22Rv1 (cell line): ENCODE data around the gene WDR91.

Source experiments
- ZFX ChIP-seq: fragments of 450-650 bp; IDR thresholded peaks from 2 replicates; pipeline ENCODE4 v1.6.1; 2017; ENCODE audit warnings: antibody characterized with exemption, borderline replicate concordance
- TF ChIP-seq, protein P1 (sequence below): fragments of 450-650 bp; IDR thresholded peaks from 2 replicates; pipeline ENCODE4 v1.5.1; 2017; ENCODE audit warnings: mild to moderate bottlenecking

- TF ChIP-seq, protein P1, sequence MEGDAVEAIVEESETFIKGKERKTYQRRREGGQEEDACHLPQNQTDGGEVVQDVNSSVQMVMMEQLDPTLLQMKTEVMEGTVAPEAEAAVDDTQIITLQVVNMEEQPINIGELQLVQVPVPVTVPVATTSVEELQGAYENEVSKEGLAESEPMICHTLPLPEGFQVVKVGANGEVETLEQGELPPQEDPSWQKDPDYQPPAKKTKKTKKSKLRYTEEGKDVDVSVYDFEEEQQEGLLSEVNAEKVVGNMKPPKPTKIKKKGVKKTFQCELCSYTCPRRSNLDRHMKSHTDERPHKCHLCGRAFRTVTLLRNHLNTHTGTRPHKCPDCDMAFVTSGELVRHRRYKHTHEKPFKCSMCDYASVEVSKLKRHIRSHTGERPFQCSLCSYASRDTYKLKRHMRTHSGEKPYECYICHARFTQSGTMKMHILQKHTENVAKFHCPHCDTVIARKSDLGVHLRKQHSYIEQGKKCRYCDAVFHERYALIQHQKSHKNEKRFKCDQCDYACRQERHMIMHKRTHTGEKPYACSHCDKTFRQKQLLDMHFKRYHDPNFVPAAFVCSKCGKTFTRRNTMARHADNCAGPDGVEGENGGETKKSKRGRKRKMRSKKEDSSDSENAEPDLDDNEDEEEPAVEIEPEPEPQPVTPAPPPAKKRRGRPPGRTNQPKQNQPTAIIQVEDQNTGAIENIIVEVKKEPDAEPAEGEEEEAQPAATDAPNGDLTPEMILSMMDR, result no peak
- TF ChIP-seq ZFX, result no peak
Measured at GRCh38 chr7:135206941-135207391, 4.4 kb downstream of the WDR91 start.
